ENCODE measurements around the gene FOXK2. TPM values are rescaled to one million over a fixed set of nuclear protein-coding genes. Genes with fewer than 3 reads are reported as not detected.
A peak's percentile ranks its signal among the peaks of the same experiment; 100 is the strongest.

Gene FOXK2
- total RNA-seq, 2 experiments from 2014 or later = 76.2 to 144 TPM

- DNase-seq (ENCODE audit: low spot score) = no peak
- H4K20me1 ChIP-seq (ENCODE audit: insufficient read depth, low read length) = peaks cover 21% of the 10 kb centered on the region
- peaks cover 100% of the 10 kb centered on the region for H3K79me2 ChIP-seq (ENCODE audit: insufficient read depth, low read depth, low read length)
- intact Hi-C loops (cut with micrococcal nuclease; ENCODE audit: unreplicated experiment) = no loop called here
- no peak overlapping the region for H3K27ac ChIP-seq (ENCODE audit: low read depth, low read length, poor library complexity, severe bottlenecking)
- H3K36me3 ChIP-seq (ENCODE audit: insufficient read depth, low read length) = peaks cover 41% of the 10 kb centered on the region
- peak overlapping the region; percentile 3; the same call in 1 of the 2 replicates for H3K4me2 ChIP-seq (ENCODE audit: low read length)
- 0 out of 2 replicates have a peak, but pooled peaks cover 4% of the 10 kb centered on the region for H3K9me3 ChIP-seq (ENCODE audit: low read length)
- BruUV-seq (replicated peaks) = no TSS peak
- ChIA-PET CTCF (ENCODE audit: unreplicated experiment) (no interaction called here), POLR2A (interaction anchor here (0.7 to 1.6 kb wide), 3 partner anchors 8 to 18 kb away, joined by 3 to 5 read pairs (median 3); no protein-coding TSS in a partner anchor)
- H3K4me3 ChIP-seq (ENCODE audit: low read depth, low read length, poor library complexity, severe bottlenecking) = no peak overlapping the region
- TF ChIP-seq CTCF (conservative IDR thresholded peaks at IDR 0.05; ENCODE audit: low read length) (no peak), EZH2phosphoT487 (IDR thresholded peaks at IDR 0.05; ENCODE audit: borderline replicate concordance, low read depth, low read length) (no peak)
- no peak overlapping the region for H2AFZ ChIP-seq (ENCODE audit: low read length)
- peaks cover 36% of the 10 kb centered on the region for H3K4me1 ChIP-seq (ENCODE audit: insufficient read depth, low read length, poor library complexity, severe bottlenecking)
- no peaks in the 10 kb centered on the region for H3K9me2 ChIP-seq (ENCODE audit: insufficient read depth, low read length)
Measured at GRCh38 chr17:82545071-82545462, 25.5 kb downstream of the FOXK2 start.

DNA sequence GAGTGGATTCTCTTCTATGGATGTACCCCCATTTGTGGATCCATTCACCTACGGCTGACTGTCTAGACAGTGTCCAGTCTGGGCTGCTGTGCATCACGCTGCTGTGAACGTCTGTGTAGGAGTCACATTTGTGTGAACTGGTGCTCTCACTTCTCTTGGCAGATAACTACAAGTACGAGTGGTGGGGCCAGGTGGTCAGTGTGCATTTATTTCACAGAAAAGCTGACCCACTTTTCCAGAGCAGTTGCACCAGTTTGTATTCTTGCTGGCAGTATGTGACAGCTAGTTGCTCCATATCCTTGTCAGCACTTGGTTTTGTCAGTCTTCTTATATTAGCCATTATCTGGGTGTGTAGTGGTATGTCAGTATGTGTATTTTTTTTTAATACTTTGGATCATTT, 28.4 kb downstream of the FOXK2 start:
- DNase-seq (ENCODE audit: low spot score) = no peak
- intact Hi-C loops (cut with micrococcal nuclease; ENCODE audit: unreplicated experiment) = no loop called here
- TF ChIP-seq EZH2phosphoT487 (IDR thresholded peaks at IDR 0.05; ENCODE audit: borderline replicate concordance, low read depth, low read length) (no peak), CTCF (conservative IDR thresholded peaks at IDR 0.05; ENCODE audit: low read length) (no peak)
- H3K4me3 ChIP-seq (ENCODE audit: low read depth, low read length, poor library complexity, severe bottlenecking) = no peak overlapping the region
- peaks cover 42% of the 10 kb centered on the region for H3K36me3 ChIP-seq (ENCODE audit: insufficient read depth, low read length)
- POLR2A ChIA-PET = interaction anchor here (0.7 to 1.7 kb wide), 2 partner anchors 21 to 52 kb away, joined by 4 to 5 read pairs; no protein-coding TSS in a partner anchor
- H3K4me1 ChIP-seq (ENCODE audit: insufficient read depth, low read length, poor library complexity, severe bottlenecking) = peaks cover 43% of the 10 kb centered on the region
- no peak overlapping the region for H2AFZ ChIP-seq (ENCODE audit: low read length)
- 0 out of 2 replicates have a peak, but pooled peaks cover 16% of the 10 kb centered on the region for H4K20me1 ChIP-seq (ENCODE audit: insufficient read depth, low read length)
- H3K79me2 ChIP-seq (ENCODE audit: insufficient read depth, low read depth, low read length) = peaks cover 99% of the 10 kb centered on the region
- no TSS peak for BruUV-seq (replicated peaks)
- H3K4me2 ChIP-seq (ENCODE audit: low read length) = no peak overlapping the region
- H3K27ac ChIP-seq (ENCODE audit: low read depth, low read length, poor library complexity, severe bottlenecking) = no peak overlapping the region
- 0 out of 2 replicates have a peak, but pooled peaks cover 4% of the 10 kb centered on the region for H3K9me3 ChIP-seq (ENCODE audit: low read length)
- CTCF ChIA-PET (ENCODE audit: unreplicated experiment) = no interaction called here
- H3K9me2 ChIP-seq (ENCODE audit: insufficient read depth, low read length) = no peaks in the 10 kb centered on the region

- no peak overlapping the region for H3K4me2 ChIP-seq (ENCODE audit: low read length)
- no peak overlapping the region for H3K4me3 ChIP-seq (ENCODE audit: low read depth, low read length, poor library complexity, severe bottlenecking)
- 0 out of 2 replicates have a peak, but pooled peaks cover 11% of the 10 kb centered on the region for H4K20me1 ChIP-seq (ENCODE audit: insufficient read depth, low read length)
- H3K4me1 ChIP-seq (ENCODE audit: insufficient read depth, low read length, poor library complexity, severe bottlenecking) = peaks cover 52% of the 10 kb centered on the region
- intact Hi-C loops (cut with micrococcal nuclease; ENCODE audit: unreplicated experiment) = no loop called here
- BruUV-seq (replicated peaks) = no TSS peak
- peaks cover 42% of the 10 kb centered on the region for H3K36me3 ChIP-seq (ENCODE audit: insufficient read depth, low read length)
- peaks cover 99% of the 10 kb centered on the region for H3K79me2 ChIP-seq (ENCODE audit: insufficient read depth, low read depth, low read length)
- no peak for TF ChIP-seq CTCF (conservative IDR thresholded peaks at IDR 0.05; ENCODE audit: low read length)
- TF ChIP-seq EZH2phosphoT487 (IDR thresholded peaks at IDR 0.05; ENCODE audit: borderline replicate concordance, low read depth, low read length) = no peak
- ChIA-PET POLR2A (interaction anchor here (0.6 to 0.8 kb wide), 4 partner anchors 7 to 252 kb away, joined by 3 to 5 read pairs (median 4); no protein-coding TSS in a partner anchor), CTCF (ENCODE audit: unreplicated experiment) (no interaction called here)
- H3K9me3 ChIP-seq (ENCODE audit: low read length) = 0 out of 2 replicates have a peak, but pooled peaks cover 4% of the 10 kb centered on the region
- no peaks in the 10 kb centered on the region for H3K9me2 ChIP-seq (ENCODE audit: insufficient read depth, low read length)
- no peak overlapping the region for H2AFZ ChIP-seq (ENCODE audit: low read length)
- H3K27ac ChIP-seq (ENCODE audit: low read depth, low read length, poor library complexity, severe bottlenecking) = no peak overlapping the region
- DNase-seq (ENCODE audit: low spot score) = no peak
Measured at GRCh38 chr17:82548681-82549303, 29.3 kb downstream of the FOXK2 start.
